DOHH2 (cell line): ENCODE measurements around the gene TRIM46.

ENCODE experiments used
- H3F3A ChIP-seq: fragments of 200-600 bp; sonication (generic), shearing (Covaris generic); 2 replicates; pipeline ENCODE4 v1.6.0; 2016; ENCODE audit warnings: antibody characterized with exemption, mild to moderate bottlenecking; ENCODE audit not compliant: control insufficient read depth, insufficient read depth
- H3K27ac ChIP-seq: fragments of 200-600 bp; sonication (generic); 2 replicates; pipeline ENCODE4 v1.5.1; 2014; ENCODE audit warnings: low read depth, mild to moderate bottlenecking, low read length, moderate library complexity
- H3K27me3 ChIP-seq: fragments of 200-600 bp; sonication (generic); 2 replicates; pipeline ENCODE4 v1.6.1; 2014; ENCODE audit warnings: mild to moderate bottlenecking, low read length, mixed read lengths; ENCODE audit not compliant: control insufficient read depth
- H3K36me3 ChIP-seq: fragments of 200-600 bp; sonication (generic); 2 replicates; pipeline ENCODE4 v1.6.1; 2014; ENCODE audit warnings: mild to moderate bottlenecking, low read length, moderate library complexity, mixed read lengths; ENCODE audit not compliant: control insufficient read depth
- H3K4me1 ChIP-seq: fragments of 200-600 bp; sonication (generic); 2 replicates; pipeline ENCODE4 v1.6.1; 2014; ENCODE audit warnings: mild to moderate bottlenecking, low read length, mixed read lengths; ENCODE audit not compliant: control insufficient read depth
- H3K4me2 ChIP-seq: fragments of 200-600 bp; sonication (generic); 2 replicates; pipeline ENCODE4 v1.6.0; 2014; ENCODE audit warnings: mild to moderate bottlenecking, low read length, moderate library complexity
- H3K4me3 ChIP-seq: fragments of 200-600 bp; sonication (generic); 2 replicates; pipeline ENCODE4 v1.5.1; 2014; ENCODE audit warnings: mild to moderate bottlenecking, low read length, mixed read lengths
- H3K79me2 ChIP-seq: fragments of 200-600 bp; sonication (generic); 2 replicates; pipeline ENCODE4 v1.6.1; 2014; ENCODE audit warnings: mild to moderate bottlenecking, low read length, mixed read lengths; ENCODE audit not compliant: control insufficient read depth
- H3K9me2 ChIP-seq: fragments of 200-600 bp; sonication (generic); replicated peaks from 2 replicates; pipeline ENCODE4 v1.6.1; 2014; ENCODE audit warnings: mild to moderate bottlenecking, low read length, mixed read lengths; ENCODE audit not compliant: control insufficient read depth
- H3K9me3 ChIP-seq: fragments of 200-600 bp; sonication (generic); 2 replicates; pipeline ENCODE4 v1.6.1; 2014; ENCODE audit warnings: antibody characterized with exemption, low read length, mixed read lengths; ENCODE audit not compliant: control insufficient read depth, insufficient read depth
- H4K20me1 ChIP-seq: fragments of 200-600 bp; sonication (generic); 2 replicates; pipeline ENCODE4 v1.6.0; 2014; ENCODE audit warnings: low read depth, mild to moderate bottlenecking, antibody characterized with exemption, low read length, moderate library complexity; ENCODE audit not compliant: control insufficient read depth, insufficient read depth
- EZH2phosphoT487 ChIP-seq: fragments of 200-600 bp; sonication (generic); IDR thresholded peaks from 2 replicates; pipeline ENCODE4 v1.6.1; 2017; ENCODE audit warnings: borderline replicate concordance, mild to moderate bottlenecking, antibody characterized with exemption, low read length, moderate library complexity, mixed read lengths
- TF ChIP-seq, protein P1 (sequence below): fragments of 200-600 bp; sonication (generic); IDR thresholded peaks from one replicate; pipeline ENCODE4 v1.5.1; 2014; ENCODE audit warnings: antibody characterized with exemption, mild to moderate bottlenecking, low read depth, low read length; ENCODE audit not compliant: poor library complexity, severe bottlenecking

TRIM46 gene

DNA sequence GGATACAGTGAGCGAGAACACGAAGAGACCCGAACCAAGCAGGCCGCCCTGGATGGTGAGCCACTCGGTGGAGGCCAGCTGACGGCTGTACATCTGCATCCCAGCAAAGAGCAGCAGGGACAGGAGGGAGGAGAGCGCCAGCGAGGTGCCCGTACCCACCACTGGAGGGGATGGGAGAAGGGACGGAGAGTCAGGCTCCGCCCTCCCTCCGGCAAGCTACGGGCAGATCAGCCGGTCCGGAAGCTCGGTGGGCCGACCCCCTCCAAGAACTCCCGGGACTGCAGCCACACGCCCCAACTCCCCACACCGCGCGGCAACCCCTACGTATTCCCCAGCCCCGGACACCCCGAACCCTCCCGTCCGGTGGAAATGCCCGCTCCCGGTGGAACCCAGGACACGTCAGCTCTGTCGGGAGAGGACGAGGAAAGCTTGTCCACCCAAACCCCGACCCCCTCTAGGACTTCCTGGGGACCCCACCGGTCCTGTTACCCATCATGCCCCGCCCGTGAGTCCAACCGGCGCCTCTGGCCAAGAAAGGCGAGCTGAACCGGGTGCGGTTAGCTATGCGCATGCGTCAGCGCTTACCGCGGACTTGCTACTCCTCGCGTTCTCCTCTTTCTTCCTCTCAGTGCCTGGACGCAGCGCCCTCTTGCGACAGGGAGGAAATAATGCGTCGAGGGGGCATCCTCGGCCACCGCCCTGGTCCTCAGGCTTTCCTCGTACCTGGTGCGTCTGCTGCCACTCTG is 744 bp upstream of the TRIM46 start, which contains the start of gene KRTCAP2:
KRTCAP2 (minus strand) TSS at position 573 of the 746 bp plus-strand sequence; CDS start at position 493, 80 bp downstream.
- H4K20me1 ChIP-seq: no peaks in the 10 kb centered on the region
- no peaks in the 10 kb centered on the region for H3K9me2 ChIP-seq
- H3K36me3 ChIP-seq: peaks cover 42% of the 10 kb centered on the region
- no peaks in the 10 kb centered on the region for H3K9me3 ChIP-seq
- TF ChIP-seq EZH2phosphoT487: no peak
- TF ChIP-seq, protein P1, sequence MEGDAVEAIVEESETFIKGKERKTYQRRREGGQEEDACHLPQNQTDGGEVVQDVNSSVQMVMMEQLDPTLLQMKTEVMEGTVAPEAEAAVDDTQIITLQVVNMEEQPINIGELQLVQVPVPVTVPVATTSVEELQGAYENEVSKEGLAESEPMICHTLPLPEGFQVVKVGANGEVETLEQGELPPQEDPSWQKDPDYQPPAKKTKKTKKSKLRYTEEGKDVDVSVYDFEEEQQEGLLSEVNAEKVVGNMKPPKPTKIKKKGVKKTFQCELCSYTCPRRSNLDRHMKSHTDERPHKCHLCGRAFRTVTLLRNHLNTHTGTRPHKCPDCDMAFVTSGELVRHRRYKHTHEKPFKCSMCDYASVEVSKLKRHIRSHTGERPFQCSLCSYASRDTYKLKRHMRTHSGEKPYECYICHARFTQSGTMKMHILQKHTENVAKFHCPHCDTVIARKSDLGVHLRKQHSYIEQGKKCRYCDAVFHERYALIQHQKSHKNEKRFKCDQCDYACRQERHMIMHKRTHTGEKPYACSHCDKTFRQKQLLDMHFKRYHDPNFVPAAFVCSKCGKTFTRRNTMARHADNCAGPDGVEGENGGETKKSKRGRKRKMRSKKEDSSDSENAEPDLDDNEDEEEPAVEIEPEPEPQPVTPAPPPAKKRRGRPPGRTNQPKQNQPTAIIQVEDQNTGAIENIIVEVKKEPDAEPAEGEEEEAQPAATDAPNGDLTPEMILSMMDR: peak; percentile 94
- H3K79me2 ChIP-seq: peaks cover 20% of the 10 kb centered on the region
- peak within 1 kb of the TSS; percentile 76 for H3K4me2 ChIP-seq
- H3K4me3 ChIP-seq: peak within 1 kb of the TSS; percentile 90
- peaks cover 19% of the 10 kb centered on the region; the same call in 1 of the 2 replicates for H3F3A ChIP-seq
- H3K4me1 ChIP-seq: peaks cover 40% of the 10 kb centered on the region
- peak within 1 kb of the TSS; percentile 61 for H3K27ac ChIP-seq
- H3K27me3 ChIP-seq: no peaks in the 10 kb centered on the region

DNA sequence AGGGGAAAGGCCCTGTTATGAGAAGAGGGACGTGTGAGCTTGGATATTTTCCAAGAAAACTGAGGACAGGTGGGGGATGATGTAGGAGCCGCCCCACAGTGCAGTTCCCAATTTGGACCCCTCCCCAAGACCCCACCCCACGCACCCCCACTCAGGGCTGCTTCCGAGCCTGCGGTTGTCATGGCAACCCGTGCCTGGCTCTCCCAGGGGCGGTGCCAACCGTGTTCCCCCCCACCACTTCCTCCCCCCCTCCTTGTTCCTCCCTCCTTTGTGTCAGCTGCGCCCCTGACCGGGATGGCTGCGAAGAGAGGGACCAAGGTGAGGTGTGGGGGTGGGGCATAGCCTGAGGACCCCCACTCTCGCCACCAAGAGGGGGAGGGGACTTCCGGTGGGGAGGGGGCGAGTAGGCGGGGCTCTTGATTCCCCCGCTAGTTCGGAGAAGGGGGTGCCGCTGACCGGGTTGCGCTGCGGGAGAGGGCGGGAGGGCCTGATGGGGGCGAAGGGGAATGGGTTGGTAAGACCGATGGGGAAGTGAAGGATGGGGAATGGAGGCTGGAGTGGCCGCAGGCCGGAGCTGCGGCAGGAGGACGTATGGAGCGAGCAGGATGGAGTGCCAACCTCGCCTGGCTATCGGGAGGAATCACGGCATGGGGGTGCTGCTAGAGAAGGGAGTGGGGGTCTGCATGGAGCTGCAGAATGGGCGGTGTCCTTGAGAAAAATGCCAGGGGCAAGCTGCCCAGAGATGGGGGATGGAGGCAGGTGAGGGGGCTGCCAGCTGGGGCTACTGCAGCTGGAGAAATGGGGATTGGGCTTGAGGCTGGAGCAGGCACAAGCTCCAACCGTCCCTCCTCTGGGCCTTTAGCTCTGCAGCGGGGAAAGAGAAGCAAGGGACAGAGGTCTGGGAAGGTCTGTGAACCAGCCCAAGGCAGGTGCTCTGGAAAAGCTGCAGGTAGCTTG is 953 bp downstream of the TRIM46 start:
- peak overlapping the region; percentile 76 for H3K4me2 ChIP-seq
- TF ChIP-seq EZH2phosphoT487: no peak
- TF ChIP-seq, protein P1: no peak
- no peak overlapping the region for H3K27ac ChIP-seq
- peaks cover 37% of the 10 kb centered on the region for H3K36me3 ChIP-seq
- peaks cover 45% of the 10 kb centered on the region for H3K4me1 ChIP-seq
- H3K79me2 ChIP-seq: peaks cover 20% of the 10 kb centered on the region
- H3K27me3 ChIP-seq: no peaks in the 10 kb centered on the region
- H3K9me3 ChIP-seq: no peaks in the 10 kb centered on the region
- peak overlapping the region; percentile 90 for H3K4me3 ChIP-seq
- no peaks in the 10 kb centered on the region for H3K9me2 ChIP-seq
- H4K20me1 ChIP-seq: no peaks in the 10 kb centered on the region
- peaks cover 13% of the 10 kb centered on the region; the same call in 1 of the 2 replicates for H3F3A ChIP-seq

DNA sequence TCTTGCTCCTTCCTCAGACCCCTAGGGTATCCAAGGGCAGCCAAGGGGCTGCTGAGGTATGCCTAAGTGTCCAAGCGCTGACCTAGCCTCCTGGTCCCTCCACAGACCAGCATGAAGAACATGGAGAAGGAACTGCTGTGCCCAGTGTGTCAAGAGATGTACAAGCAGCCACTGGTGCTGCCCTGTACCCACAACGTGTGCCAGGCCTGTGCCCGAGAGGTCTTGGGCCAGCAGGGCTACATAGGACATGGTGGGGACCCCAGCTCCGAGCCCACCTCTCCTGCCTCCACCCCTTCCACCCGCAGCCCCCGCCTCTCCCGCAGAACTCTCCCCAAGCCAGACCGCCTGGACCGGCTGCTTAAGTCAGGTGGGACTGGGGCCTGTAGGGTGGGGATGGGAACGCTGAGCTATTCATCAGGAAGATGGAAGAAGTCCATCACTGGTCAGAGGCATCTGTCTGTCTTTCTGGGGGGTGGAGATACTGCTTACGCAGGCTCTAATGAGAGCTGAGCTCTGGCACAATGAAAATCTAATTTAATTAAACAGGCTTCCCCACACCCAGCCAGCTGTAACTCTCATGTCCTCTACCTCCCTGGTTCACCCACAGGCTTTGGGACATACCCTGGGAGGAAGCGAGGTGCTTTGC is 1.8 kb downstream of the TRIM46 start:
- H4K20me1 ChIP-seq: no peaks in the 10 kb centered on the region
- no peaks in the 10 kb centered on the region for H3K27me3 ChIP-seq
- no peak overlapping the region for H3K4me3 ChIP-seq
- TF ChIP-seq, protein P1: no peak
- TF ChIP-seq EZH2phosphoT487: no peak
- no peaks in the 10 kb centered on the region for H3K9me2 ChIP-seq
- H3K27ac ChIP-seq: no peak overlapping the region
- H3K79me2 ChIP-seq: peaks cover 20% of the 10 kb centered on the region
- H3K4me2 ChIP-seq: no peak overlapping the region
- peaks cover 36% of the 10 kb centered on the region for H3K36me3 ChIP-seq
- H3K4me1 ChIP-seq: peaks cover 45% of the 10 kb centered on the region
- H3F3A ChIP-seq: peaks cover 13% of the 10 kb centered on the region; the same call in 1 of the 2 replicates
- no peaks in the 10 kb centered on the region for H3K9me3 ChIP-seq
